IPS-NIHi11 (cell line): Measurements from ENCODE around the gene BHLHE23.

Experiments used
- DNase-seq: peaks from one replicate; pipeline ENCODE4 v3.0.0; 2012; ENCODE audit warnings: mixed read lengths, low spot score

Gene BHLHE23

GRCh38 chr20:62972845-62973745, 33.7 kb downstream of the BHLHE23 start:
- DNase-seq: no peak

- peak; percentile 98 for DNase-seq
Measured at GRCh38 chr20:62971950-62972844, 34.6 kb downstream of the BHLHE23 start.

GRCh38 chr20:62971211-62971949, 35.4 kb downstream of the BHLHE23 start:
- DNase-seq: no peak

- DNase-seq: no peak
Measured at GRCh38 chr20:62970307-62971210, 36.2 kb downstream of the BHLHE23 start.

- DNase-seq: no peak
Measured at GRCh38 chr20:62969939-62970306, 36.8 kb downstream of the BHLHE23 start.

GRCh38 chr20:62969179-62969760, 37.5 kb downstream of the BHLHE23 start:
- no peak for DNase-seq

- DNase-seq: no peak
Measured at GRCh38 chr20:62968378-62969178, 38.2 kb downstream of the BHLHE23 start.

- no peak for DNase-seq
Measured at GRCh38 chr20:62967628-62968351, 39.0 kb downstream of the BHLHE23 start.

GRCh38 chr20:62967149-62967501, 39.6 kb downstream of the BHLHE23 start:
- no peak for DNase-seq

- no peak for DNase-seq
Measured at GRCh38 chr20:62966212-62967148, 40.3 kb downstream of the BHLHE23 start.

- DNase-seq: no peak
Measured at GRCh38 chr20:62965363-62965771, 41.4 kb downstream of the BHLHE23 start.

- no peak for DNase-seq
Measured at GRCh38 chr20:62964700-62965099, 42.1 kb downstream of the BHLHE23 start.

- DNase-seq: no peak
Measured at GRCh38 chr20:62963614-62964397, 43.0 kb downstream of the BHLHE23 start.

GRCh38 chr20:62962891-62963613, 43.7 kb downstream of the BHLHE23 start:
- no peak for DNase-seq

GRCh38 chr20:62962221-62962879, 44.4 kb downstream of the BHLHE23 start:
- no peak for DNase-seq

GRCh38 chr20:62961799-62962198, 45.0 kb downstream of the BHLHE23 start:
- no peak for DNase-seq
